ENCODE results near the gene CARNS1. TPM values are rescaled to one million over a fixed set of nuclear protein-coding genes. Genes with fewer than 3 reads are reported as not detected.

CARNS1 gene
- total RNA-seq, 3 donors from 2014 or later (not counting 1 experiment from before 2014, with no cell fraction given), result 25.0 to 29.0 (median 25.0) TPM

DNA sequence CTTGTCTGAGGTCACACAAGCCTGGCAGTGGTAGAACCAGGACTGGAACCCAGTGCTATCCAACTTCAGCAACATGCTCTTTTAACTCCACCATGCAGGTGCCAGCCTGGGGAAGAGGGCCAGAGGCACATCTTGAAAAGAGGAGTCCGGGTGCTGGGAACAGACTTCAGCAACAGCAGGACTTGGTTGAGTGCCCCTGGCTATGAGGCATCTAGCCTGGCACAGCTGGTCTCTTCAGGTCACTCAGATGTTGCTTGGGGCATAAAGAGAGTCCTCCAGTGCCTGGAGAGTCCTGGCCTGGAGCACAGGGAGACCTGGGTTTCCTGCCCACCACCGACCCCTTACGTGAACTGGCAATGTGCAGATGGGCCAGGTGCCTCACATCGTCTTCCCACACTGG is 36.9 kb upstream of the CARNS1 start:
- Mint-ChIP-seq H3K4me3 (no peak overlapping the region), H3K27me3 (ENCODE audit: low read depth in 2 of 2) (no peaks in the 10 kb centered on the region), H3K9me3 (no peaks in the 10 kb centered on the region), H3K27ac (no peak overlapping the region), H3K4me1 (peaks cover 25 to 34% of the 10 kb centered on the region in 2 donors), H3K36me3 (no peaks in the 10 kb centered on the region)
- intact Hi-C loops (cut with micrococcal nuclease), result no loop called here
- Histone ChIP-seq H3K36me3 (ENCODE audit: control insufficient read depth, insufficient read depth, low read length) (no peaks in the 10 kb centered on the region), H3K4me3 (ENCODE audit: low read length) (no peak overlapping the region), H3K27me3 (ENCODE audit: control insufficient read depth, insufficient read depth, low read length) (peaks cover 3% of the 10 kb centered on the region), H3K4me1 (ENCODE audit: control insufficient read depth, insufficient read depth, low read length) (peaks cover 38% of the 10 kb centered on the region), H3K9me3 (ENCODE audit: control insufficient read depth, insufficient read depth, low read length) (no peaks in the 10 kb centered on the region), H3K27ac (ENCODE audit: low read length) (no peak overlapping the region)
- ATAC-seq (no peak), DNase-seq (no peak)
- TF ChIP-seq, protein P1, sequence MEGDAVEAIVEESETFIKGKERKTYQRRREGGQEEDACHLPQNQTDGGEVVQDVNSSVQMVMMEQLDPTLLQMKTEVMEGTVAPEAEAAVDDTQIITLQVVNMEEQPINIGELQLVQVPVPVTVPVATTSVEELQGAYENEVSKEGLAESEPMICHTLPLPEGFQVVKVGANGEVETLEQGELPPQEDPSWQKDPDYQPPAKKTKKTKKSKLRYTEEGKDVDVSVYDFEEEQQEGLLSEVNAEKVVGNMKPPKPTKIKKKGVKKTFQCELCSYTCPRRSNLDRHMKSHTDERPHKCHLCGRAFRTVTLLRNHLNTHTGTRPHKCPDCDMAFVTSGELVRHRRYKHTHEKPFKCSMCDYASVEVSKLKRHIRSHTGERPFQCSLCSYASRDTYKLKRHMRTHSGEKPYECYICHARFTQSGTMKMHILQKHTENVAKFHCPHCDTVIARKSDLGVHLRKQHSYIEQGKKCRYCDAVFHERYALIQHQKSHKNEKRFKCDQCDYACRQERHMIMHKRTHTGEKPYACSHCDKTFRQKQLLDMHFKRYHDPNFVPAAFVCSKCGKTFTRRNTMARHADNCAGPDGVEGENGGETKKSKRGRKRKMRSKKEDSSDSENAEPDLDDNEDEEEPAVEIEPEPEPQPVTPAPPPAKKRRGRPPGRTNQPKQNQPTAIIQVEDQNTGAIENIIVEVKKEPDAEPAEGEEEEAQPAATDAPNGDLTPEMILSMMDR (IDR thresholded peaks at IDR 0.05), result no peak
- 94% methylated on average over 4 of the region's 4 CpGs for WGBS (ENCODE audit: insufficient coverage)

DNA sequence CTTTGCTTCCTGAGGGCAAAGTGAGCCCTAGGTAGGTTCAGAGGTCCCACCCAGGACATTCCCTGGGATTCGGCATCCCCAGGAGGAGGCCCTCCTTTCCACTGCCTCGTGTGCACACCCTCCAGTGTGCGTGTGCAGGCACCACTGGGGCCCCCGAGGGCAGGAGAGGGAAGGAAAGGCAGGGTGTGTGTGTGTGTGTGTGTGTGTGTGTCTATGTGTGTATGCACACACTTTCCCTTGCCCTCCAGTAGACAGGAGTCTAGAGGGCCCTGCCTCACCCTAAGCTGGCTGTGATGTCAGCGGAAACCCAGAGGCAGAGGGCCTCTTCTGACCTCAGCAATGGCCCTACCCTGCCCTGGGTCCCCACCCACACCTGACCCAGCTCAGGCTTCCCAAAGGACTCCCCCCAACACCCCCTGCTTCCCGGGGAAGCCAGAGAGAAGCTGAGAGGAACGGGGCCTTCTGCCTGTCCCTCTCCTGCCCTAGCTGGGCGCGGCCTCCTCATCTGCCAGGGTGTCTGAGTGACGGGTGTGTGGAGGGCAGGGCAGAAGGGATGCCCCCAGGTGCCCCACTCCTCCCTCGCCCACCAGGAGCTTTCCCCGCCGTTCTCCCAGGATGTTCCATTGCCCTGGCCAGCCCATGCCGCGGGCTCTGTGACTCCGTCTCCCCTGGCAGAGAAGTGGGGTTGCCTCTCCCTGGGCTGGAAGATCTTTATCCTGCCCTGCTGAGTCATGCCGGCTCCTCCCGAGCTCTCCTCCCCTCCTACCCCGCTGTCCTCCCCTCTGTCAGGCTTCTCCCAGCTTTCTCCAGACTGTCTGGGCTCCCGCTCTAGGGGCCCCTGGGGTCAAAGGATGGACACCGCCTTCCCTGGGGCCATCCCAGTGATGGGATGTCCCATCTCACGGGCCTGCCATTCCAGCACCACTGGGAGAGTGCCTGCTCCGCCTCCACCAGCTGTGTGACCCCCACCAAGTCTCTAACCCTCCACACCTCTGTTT is 36.1 kb upstream of the CARNS1 start:
- Histone ChIP-seq H3K27ac (ENCODE audit: low read length) (no peak overlapping the region), H3K27me3 (ENCODE audit: control insufficient read depth, insufficient read depth, low read length) (no peaks in the 10 kb centered on the region), H3K4me1 (ENCODE audit: control insufficient read depth, insufficient read depth, low read length) (peaks cover 30% of the 10 kb centered on the region), H3K4me3 (ENCODE audit: low read length) (no peak overlapping the region), H3K36me3 (ENCODE audit: control insufficient read depth, insufficient read depth, low read length) (no peaks in the 10 kb centered on the region), H3K9me3 (ENCODE audit: control insufficient read depth, insufficient read depth, low read length) (no peaks in the 10 kb centered on the region)
- Mint-ChIP-seq H3K27me3 (ENCODE audit: low read depth in 2 of 2) (no peaks in the 10 kb centered on the region), H3K9me3 (no peaks in the 10 kb centered on the region), H3K36me3 (no peaks in the 10 kb centered on the region), H3K4me1 (peaks cover 21 to 26% of the 10 kb centered on the region in 2 donors), H3K4me3 (no peak overlapping the region), H3K27ac (no peak overlapping the region)
- ATAC-seq, result no peak
- TF ChIP-seq, protein P1 (IDR thresholded peaks at IDR 0.05), result no peak
- intact Hi-C loops (cut with micrococcal nuclease), result no loop called here
- DNase-seq, result no peak
- 83% methylated on average over 22 of the region's 23 CpGs for WGBS (ENCODE audit: insufficient coverage)

DNA sequence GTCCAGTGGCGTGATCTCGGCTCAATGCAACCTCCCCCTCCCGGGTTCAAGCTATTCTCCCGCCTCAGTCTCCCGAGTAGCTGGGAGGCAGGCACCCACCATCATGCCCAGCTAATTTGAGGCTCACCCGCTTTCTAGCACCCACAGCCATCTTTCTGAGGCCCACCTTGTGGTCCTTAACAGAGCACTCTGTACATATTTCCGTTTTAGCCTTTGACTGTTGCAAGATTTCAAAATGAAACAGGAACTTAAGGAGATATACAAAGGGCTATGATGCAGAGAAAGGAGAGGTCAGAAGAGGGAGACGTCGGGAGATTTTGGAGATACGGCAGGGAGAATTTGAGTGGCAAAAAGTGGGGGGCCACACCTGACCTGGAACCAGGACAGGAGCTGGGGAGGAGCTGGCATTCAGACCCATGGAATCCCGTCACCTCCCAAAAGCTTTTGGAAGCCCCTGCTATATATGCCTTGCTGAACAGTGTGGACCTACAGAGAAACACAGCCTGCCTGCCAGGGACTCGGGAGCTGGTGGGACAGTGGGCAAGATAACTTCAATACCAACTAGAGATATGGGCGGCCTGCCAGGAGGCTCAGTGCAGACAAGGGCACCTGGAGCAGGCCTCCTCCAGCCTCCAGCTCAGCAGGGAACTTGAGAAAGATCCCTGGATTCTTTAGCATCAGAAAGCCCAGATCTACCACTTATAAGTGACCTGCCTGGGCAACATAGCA is 34.1 kb upstream of the CARNS1 start:
- peaks cover 17 to 22% of the 10 kb centered on the region in 2 donors for H3K4me1 Mint-ChIP-seq
- ATAC-seq (peak in 1 of 3 donors; percentile 60), DNase-seq (no peak)
- no peaks in the 10 kb centered on the region for H3K9me3 Mint-ChIP-seq
- no peak overlapping the region for H3K4me3 ChIP-seq (ENCODE audit: low read length)
- peaks cover 24% of the 10 kb centered on the region for H3K4me1 ChIP-seq (ENCODE audit: control insufficient read depth, insufficient read depth, low read length)
- no peaks in the 10 kb centered on the region for H3K36me3 ChIP-seq (ENCODE audit: control insufficient read depth, insufficient read depth, low read length)
- H3K27ac Mint-ChIP-seq, result peak overlapping the region in 1 of 2 donors; percentile 47
- H3K27ac ChIP-seq (ENCODE audit: low read length), result peak overlapping the region; percentile 53
- H3K36me3 Mint-ChIP-seq, result no peaks in the 10 kb centered on the region
- TF ChIP-seq, protein P1 (IDR thresholded peaks at IDR 0.05), result no peak
- intact Hi-C loops (cut with micrococcal nuclease), result no loop called here
- whole genome bisulfite sequencing (ENCODE audit: insufficient coverage), result 55% methylated on average over 13 of the region's 13 CpGs
- no peaks in the 10 kb centered on the region for H3K27me3 ChIP-seq (ENCODE audit: control insufficient read depth, insufficient read depth, low read length)
- no peaks in the 10 kb centered on the region for H3K9me3 ChIP-seq (ENCODE audit: control insufficient read depth, insufficient read depth, low read length)
- peaks cover 7 to 8% of the 10 kb centered on the region in 2 donors for H3K27me3 Mint-ChIP-seq (ENCODE audit: low read depth in 2 of 2)
- H3K4me3 Mint-ChIP-seq, result peak overlapping the region; percentile 4
